Activated CD4-positive, alpha-beta T cell treated with anti-CD3 and anti-CD28 coated beads for 4 hours (primary cell): ENCODE results near the gene TMEM190.
"Not testable (repeated sequence)": the region's sequence is repeated elsewhere in the genome, so short reads cannot be mapped to it uniquely, and the experiment has no call there.

ENCODE experiments used
- DNase-seq, 2 donors: peaks; one replicate each; pipeline ENCODE4 v3.0.0-alpha.2; 2020

The TMEM190 gene

DNA sequence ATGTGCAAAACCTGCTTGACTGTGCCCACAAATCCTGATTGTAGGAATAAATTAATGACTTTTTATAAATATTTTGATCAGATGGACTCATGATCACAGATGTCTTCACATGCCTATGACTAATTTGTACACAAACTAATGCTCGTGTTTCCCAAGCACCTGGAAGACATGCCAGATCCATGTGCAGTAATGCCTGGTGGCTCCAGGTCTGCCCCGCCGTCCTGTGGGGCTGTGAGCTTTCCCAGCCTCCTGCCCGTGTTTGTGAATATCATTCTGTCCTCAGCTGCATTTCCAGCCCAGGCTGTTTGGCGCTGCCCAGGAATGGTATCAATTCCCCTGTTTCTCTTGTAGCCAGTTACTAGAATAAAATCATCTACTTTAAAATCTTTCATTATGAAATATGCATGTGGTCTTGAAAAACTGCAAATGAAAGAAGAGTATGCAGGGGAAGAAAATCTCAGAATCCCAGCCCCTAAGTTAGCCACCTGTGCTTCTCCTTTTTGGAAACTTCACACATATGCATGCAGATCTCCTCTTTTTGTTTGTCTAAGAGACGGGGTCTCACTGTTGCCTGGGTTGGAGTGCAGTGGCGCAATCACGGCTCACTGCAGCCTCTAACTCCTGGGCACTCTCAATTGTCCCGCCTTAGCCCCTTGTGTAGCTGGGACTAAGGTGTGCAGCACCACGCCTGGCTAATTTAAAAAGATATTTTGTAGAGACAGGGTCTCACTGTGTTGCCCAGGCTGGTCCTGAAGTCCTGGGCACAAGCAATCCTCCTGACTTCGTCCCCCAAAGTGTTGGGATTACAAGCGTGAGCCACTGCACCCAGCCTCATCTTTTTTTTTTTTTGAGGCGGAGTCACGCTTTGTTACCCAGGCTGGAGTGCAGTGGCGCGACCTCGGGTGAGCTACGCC is 15.3 kb downstream of the TMEM190 start:
- no peak for DNase-seq

DNA sequence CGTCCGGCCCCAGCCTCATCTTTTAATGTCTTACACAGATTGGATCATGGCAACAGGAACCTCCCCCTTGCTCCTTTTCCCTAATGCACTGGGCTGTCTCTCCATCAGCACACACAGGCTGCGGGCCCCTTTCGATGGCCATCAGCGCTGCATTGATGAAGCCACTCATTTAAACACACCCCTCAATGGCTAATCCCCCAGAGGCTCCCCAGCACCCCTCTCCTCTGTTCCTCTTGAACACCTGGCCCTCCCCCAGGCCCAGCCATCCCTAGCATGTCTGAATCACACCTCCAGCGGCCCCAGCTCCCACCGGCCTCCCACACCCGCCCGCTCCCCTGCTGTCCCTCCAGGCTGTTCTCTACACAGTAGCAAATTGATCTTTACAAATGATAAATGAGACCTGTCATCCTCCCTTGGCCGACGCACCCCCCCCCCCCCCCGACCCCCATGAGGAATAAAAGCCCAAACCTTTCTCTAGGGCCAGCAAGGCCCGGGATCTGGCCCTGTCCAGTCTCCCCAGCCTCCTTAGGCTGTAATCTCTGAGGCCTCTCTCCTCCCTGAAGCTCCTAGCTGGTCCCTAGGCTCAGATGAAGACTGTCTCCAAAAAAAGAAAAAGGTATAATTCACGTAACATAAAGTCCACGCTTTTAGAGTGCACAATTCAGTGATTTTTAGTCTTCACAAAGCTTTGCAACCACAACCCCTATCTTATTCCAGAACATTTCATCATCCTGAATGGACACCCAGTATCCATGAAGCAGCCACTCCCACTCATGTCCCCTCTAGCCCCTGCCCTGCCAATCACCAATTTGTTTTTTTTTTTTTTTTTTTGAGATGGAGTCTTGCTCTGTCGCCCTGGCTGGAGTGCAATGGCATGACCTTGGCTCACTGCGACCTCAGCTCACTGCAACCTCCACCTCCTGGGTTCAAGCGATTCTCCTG is 16.5 kb downstream of the TMEM190 start:
- DNase-seq, result no peak

DNA sequence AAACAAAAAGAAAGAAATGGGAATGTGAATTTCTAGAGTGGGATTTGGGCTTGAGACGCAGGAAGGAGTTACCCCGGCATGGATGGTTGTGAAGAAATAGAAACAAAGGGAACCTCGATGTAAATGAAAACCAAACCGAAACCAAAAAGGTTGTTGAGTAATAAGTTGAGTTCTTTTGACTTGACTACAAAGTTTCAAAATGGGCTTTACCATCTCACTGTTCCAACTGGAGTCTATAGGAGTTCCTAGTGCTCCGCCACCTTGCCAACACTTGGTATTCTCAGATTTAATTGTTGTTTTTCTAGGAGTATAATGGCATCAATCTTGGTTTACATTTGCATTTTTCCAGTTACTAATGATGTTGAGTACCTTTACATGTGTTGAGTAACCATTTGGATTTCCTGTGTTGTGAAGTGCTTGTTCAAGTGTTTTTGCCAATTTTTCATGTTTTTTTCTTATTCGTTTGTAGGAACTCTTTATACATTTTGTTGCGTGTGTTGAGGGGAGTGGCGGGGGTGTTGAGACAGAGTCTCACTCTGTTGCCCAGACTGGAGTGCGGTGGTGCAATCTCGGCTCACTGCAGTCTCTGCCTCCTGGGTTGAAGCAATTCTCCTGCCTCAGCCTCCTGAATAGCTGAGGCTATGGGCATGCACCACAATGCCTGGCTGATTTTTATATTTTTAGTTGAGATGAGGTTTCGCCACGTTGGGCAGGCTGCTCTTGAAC is 21.7 kb downstream of the TMEM190 start:
- DNase-seq, result no peak

DNA sequence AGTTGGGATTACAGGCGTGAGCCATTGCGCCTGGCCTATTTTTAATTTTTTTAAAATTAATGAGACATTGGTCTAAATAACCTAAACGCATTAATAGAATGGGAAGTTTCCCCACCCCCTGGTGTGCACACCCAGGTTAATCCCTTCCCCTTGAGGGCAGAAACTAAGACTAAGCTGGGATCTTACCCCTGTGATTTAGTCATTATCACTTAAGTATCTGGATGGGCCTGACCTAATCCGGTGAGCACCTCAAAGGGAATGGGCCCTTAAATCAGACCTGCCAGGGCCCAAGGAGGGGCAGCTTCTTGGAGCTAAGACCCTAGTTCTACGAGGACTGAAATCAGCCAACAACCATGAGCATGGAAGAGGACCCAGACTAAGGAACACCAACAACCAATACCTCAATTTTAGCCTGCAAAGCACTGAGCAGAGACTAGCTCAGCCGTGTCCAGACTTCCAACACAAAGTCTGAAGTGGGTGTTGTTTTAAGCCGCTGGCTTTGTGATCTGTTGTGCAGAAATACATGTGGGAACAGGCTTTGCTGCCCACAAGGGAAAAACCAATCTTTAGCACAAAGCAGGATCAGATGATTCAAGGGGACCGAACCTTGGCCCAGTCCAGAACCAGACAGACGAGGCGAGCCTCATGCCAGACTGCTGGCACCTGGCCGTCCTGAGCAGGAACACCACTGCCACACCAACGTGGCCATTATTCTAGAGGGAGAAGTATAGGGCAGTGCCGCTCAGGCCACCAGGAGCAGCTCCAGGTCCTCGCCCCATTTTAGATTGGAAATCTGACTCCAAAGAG is 23.9 kb downstream of the TMEM190 start:
- no peak for DNase-seq

DNA sequence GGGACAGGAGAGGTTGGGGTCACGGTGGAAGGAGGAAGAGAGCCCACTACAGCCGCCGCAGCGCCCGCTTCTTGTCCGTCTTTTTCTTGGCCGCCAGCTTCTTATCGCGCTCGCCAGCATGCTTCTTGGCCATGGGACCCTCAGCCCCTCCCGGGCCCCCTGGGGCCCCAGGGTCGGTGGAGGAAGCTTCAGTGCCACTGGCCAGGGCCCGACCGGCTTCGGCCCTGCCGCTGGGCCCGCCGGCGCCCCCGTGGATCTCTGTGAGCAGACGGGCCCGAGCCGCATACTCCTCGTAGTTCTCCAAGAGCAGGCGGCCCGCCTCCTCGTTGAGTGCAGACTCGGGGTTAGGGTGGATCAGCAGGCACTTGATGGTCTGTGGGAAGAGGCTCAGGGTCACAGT is 24.8 kb downstream of the TMEM190 start:
- DNase-seq, result not testable (repeated sequence)

DNA sequence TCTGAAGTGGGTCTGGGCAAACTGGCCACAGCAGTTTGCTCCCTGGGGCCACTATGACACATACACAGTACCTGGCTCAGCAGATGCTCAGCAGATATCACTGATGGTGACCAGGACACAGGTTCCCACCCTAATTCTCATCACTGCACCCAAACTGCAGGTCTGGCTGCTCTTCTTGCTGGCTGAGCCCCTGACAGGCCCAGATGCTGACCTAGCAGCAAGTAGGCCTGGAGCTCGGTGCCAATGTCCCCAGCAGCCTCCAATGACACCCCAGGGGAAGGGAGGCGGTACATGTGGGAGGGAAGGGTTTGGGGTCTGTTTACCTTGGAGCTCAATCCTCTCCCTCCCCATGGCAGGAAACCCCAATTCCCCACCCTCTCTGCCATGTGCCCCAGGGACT is 25.9 kb downstream of the TMEM190 start:
- DNase-seq, result no peak

DNA sequence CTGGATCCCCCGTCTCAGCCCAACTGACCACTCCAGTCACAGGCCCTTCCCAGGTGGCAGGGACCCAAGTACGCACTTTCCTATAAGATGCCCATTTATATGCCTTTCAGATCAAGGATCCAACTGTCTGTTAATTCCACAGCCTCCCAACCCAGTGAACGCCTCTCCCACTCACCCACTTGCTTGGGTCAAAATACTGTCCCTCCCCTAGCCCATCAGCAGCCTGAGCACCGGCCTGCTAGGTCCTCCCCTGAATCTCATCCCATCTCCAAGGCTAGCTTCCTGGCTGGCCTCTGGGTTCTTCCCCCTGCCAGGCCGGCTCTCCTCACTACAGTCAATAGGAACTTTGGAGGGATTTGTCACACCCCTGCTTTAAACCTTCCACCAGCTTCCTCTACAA is 29.0 kb downstream of the TMEM190 start:
- no peak for DNase-seq

DNA sequence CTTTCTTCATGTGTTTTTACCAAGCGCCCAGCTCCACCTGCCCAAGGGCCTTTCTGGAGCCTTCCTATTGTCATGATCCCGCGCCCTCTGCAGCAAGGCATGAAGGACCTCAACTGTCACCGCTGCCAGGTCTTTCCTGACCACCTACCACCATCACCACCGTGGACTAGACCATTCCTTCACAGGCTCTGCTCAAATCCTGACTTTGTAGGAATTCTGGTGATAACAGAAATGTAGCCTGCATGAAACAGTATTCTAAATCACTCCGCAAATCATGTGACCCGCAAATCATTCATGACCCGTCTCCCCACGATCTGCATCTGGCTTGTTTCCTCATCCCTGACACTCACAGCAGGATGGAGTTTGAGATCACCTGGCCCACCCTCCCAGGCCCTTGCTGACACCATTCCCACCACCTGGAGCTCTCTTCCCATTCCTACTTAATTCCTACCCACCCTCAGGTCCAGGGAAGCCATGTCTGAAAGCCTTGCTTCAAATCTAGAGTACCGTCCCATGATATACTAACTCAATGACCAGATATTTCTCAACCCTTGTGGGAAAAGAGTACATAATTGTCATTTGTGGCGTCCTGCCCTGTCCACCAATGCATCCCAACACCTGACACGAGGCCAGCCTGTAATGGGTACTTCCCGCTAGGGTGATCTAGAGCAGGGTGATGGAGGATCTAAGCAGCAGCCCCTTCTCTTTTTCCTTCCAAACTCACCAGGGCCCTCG is 29.6 kb downstream of the TMEM190 start:
- DNase-seq, result no peak

DNA sequence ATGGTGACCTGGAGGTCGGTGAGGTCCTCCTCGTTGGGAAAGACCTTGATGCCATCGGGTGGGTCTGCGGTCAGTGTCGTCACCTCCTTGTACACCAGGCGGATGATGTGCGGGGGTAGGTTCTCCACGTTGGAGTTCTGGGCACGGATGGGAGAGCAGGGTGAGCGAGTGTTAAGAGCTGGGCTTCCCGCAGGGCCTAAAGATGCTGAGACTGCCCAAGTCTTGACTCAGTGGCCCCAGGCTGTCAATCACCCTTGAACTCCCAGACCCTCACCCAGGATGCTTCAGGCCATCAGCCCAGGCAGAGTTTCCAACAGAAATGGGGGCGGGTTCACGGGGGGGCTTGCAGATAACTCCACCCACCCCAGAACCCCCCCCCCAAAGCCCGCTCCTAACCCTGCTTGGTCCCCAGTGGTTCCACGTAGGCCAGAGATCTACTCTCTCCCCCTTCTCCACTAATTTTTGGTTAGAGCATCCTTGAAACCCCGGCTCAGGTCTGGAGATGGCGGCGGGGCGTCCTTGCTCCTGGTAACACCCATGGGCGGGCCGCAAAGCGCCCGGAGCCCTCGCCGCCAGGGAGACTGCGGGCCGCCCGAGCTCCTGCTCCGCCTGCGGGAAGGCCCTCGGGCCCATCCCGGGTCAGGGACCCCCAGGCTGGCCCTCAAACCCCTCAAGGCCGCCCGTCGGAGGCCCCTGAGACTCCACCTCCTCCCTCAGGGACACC is 30.4 kb downstream of the TMEM190 start:
- peak in 1 of 2 donors; percentile 24 for DNase-seq

DNA sequence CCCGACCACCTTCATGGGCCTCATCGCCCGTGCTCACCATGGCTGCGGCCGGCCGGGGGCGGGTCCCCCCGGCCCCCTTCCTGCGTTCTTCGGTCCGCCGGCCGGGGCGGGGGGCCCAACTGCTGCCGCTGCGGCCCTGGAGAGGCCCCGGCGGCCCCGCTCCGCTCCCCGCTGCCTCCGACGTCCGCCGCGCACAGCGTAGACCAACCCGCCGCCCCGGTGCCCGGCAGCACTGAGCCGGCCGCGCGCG is 30.8 kb downstream of the TMEM190 start, which contains the start of gene UBE2S:
Gene UBE2S, minus strand, starts transcription at position 239 of the 250 bp plus-strand sequence. Its CDS starts 199 bp downstream, at position 40.
- not testable (repeated sequence) for DNase-seq

DNA sequence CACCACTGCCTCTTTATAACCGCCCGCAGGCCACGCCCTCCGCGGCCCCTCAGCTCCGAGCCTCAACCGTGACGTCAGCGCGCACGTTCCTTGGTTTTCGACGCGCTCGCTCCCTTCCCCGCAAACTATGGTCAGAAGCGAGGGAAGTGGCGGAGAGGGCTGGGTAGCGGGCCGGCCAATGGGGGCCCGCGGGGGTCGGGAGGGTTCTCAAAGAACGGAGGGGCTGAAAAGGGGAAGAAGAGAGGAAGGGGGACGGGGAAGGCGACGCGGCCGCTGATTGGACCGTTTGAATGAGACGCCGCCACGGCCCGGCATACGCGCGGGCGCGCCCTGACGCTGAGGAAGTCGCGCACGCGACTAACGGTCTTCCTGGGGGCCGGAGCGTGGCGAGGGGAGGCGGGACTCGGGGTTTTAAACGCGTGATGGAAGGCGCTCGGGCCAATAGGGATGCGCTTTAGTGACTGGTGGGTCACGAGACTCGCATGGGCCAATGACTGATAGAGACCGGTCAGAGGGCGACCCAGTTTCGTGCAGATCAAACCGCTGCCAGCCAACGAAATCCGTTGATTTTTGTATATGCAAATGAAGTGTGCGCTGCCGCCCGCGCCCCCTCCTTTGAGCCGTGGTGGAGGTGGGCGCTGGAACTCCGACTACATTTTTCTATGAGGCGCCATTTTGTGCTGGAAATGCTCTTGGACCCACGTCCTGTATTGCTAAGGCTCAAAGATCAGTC is 31.3 kb downstream of the TMEM190 start:
- DNase-seq, result peak; percentile 93 to 96

DNA sequence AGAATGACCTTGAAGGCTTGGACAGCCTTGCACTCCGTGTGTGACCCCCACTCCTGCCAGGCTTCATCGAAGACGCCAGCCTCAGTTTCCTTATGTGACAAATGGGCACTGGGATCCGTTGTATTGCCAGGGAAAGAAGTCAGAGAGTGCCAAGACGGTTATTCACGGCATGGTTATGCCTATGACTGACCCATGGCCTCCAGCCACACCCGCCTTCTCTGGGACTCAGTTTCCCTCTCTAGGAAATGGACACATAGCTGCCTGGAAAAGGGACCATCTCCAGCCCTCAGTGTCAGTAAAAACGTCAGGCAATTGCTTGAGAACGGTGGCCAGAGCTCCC is 31.9 kb downstream of the TMEM190 start:
- no peak for DNase-seq

DNA sequence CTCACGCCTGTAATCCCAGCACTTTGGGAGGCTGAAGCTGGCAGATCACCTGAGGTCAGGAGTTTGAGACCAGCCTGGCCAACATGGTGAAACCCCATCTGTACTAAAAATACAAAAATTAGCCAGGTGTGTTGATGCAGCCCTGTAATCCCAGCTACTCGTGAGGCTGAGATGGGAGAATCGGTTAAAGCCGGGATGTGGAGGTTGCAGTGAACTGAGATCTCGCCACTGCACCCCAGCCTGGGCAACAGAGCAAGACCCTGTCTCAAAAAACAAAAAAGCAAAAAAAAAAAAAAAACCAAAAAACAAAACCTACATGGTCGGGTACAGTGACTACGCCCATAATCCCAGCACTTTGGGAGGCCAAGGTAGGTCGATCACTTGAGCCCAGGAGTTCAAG is 32.6 kb downstream of the TMEM190 start:
- DNase-seq, result not testable (repeated sequence)

DNA sequence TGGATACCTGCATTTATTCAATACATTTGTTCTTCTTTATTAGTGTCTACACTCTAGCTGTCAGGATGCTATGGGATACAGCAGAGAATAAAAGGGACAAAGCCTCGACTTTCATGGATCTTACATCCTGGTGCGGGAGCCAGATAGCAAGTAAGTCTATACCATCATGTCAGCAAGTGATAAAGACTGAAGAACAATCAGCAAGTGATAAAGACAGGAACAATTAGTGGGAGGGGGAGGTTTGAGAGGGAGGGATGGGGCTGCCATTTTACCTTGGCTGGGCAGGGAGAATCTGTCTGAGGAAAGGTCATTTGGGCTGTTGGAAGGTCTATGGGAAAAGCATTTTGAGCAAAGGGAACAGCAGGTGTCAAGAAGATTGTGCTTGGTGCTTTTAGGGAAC is 33.5 kb downstream of the TMEM190 start:
- DNase-seq, result no peak

DNA sequence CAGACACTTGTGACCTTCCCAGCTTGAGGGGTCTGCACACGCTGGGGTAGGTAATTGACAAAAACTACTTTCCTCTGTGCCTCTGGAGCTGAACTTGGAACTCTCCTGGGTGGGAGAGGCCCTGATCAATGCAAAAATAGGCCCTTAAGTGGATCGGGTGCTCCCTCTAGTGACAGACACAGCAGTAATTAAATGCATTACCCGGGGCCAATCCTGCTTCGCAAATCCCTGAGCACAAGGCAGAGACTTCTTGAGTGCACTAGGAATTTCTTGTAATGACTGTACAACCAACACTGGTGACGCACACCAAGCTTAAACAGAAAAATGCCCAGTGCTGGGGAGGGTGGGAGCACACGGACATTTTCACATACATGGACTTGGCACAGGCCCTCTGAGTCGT is 41.6 kb downstream of the TMEM190 start:
- DNase-seq, result peak; percentile 41 to 63

DNA sequence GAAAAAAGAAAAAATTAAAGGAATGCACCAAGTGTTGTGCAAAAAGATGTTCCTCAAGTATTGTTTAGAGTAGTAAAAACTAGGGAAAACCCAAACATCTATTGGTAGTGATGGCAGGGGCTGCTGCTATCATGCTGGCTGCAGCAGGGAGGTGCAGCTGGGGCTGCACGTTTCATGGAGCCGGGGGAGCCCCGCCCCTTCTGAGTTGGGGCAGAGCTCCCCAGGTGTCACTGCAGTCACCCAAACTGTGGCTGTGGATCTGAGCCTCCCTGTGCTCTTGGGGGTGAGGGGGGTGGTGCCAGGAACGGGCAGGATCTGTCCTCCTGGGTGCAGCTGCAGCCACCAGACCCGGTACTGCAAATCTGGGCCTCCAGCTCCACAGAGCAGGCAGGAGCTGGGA is 42.5 kb downstream of the TMEM190 start:
- DNase-seq, result no peak

DNA sequence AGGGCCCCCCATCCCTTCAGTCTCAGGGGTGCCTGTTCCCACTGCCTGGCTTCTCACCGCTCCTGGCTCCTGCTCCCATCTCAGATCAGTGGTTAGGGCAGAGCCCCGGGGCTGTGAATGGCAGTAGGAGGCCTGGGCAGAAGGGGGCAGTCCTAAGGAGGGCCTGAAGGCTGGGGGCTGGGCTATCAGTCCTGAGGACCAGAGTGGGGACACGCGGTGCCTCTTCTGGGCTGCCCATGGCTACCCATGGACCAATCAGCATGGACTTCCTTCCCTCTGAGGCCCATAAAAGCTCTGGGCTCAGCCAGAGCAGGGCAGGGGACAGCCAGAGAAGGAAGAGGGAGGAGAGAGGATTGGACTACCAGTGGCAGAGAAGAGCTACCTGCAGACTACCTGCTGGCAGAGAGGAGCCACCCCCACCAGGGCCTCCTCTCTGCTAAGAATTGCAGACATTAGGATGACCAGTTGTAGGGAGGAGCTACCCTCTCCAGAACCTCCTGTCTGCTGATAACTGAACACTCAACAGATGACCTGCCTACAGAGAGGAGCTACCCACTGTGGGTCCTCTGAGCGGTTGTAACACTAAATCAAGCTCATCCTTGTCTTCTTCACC is 43.1 kb downstream of the TMEM190 start:
- no peak for DNase-seq

DNA sequence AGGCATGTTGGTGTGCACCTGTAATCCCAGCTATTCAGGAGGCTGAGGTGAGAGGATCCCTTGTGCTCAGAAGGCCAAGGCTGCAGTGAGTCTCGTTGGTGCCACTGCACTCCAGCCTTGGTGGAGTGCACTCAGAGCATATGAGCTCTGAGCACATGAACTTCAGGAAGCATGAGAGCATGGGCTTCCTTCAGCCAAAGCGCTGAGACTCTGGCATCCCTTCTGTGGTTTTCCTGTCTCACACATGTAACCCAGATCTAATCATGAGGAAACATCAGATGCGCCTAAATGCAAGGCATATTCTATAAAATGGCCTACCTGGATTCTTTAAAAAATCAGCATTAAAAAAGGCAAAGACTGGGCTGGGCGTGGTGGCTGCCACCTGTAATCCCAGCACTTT is 44.7 kb downstream of the TMEM190 start:
- not testable (repeated sequence) for DNase-seq

DNA sequence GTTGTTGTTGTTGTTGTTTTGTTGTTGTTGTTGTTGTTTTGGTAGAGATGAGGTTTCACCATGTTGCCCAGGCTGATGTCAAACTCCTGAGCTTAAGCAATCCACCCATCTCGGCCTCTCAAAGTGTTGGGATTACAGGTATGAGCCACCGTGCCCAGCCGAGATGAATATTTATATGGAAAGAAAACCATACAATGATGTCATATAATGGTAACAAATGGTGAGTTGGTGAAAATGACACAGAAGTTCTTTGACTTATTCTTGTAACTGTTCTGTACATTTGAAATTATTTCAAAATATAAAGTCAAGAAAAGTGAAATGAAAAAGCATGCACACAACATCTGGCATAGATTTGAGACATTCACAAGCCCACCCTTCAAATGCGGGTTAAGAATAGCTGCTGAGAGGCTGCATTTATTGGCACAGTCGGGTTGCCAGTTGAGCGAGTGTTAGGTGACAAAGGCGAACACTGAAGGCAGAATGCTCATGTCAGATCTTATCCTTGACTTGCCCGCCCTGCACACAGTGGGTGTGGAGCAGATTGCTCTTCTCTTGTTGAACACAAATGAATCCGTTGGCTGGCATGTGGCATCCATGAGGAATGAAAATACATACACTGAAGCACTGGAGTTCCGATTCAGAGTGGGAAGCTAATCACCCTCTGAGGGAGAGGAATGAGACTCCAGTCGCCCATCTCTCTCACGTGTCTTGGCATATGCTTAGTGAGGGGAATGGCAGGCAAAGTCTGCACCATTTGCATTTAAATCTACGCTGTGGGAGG is 46.8 kb downstream of the TMEM190 start:
- DNase-seq, result no peak
